Thyroid gland (tissue), 4 donors: ENCODE results near the gene PKNOX2.

Experiments used
- CTCF ChIP-seq, 6 experiments: fragments of 200-600 bp in 3 of 6; fragments of 450-650 bp in 3 of 6; sonication (generic) in 3 of 6; IDR thresholded peaks; one replicate each; pipeline ENCODE4 v1.5.1; 2016 to 2019; ENCODE audit warnings: antibody characterized with exemption in 6 of 6, mild to moderate bottlenecking in 2 of 6, inconsistent platforms in 1 of 6, moderate library complexity in 1 of 6
- POLR2A ChIP-seq, 2 donors: fragments of 450-650 bp; IDR thresholded peaks; one replicate each; pipeline ENCODE4 v1.6.1; 2017; ENCODE audit warnings: antibody characterized with exemption in 2 of 2, mild to moderate bottlenecking in 2 of 2, moderate library complexity in 1 of 2

DNA sequence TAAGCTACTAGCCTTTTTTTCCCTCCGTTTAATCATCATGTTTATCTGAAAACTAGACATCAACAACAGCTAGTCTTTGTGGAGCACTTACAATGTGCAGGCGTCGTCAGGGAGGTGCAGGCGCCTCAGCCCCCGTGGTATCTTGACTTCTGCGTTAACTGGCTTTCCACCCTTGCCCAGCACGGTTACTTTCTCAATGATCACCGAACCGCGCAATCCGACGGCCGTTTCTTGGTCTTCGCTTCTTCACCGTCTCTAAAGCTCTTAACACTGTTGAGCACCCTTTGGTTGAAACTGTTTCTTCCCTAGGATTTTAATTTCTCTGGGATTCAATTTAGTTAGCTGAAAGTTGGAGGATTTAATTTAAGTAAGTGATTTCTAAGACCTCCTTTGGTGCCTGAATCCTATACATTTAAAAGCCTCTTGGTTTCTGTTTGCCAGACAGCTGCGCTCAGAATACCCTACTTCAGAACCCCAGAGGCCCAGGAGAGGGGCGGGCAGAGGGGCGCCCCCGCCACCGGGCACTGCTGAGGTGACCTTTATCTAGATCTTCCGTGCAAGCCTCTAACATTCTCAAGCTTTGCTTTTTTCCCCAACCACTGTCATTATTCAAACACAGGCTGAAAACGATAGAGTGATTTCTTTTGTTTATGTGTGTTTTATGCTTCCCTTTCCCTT, 35.1 kb upstream of the PKNOX2 start:
- TF ChIP-seq CTCF (IDR thresholded peaks at IDR 0.05) = no peak
- no peak for TF ChIP-seq POLR2A (IDR thresholded peaks at IDR 0.05)
